ENCODE measurements around the gene FAM53B.

Gene FAM53B

GRCh38 chr10:124694481-124695220 is 49.5 kb downstream of the FAM53B start:
- DNase-seq, result no peak

- no peak for DNase-seq
These were observed 50.3 kb downstream of the FAM53B start for GRCh38 chr10:124693801-124694416.

DNA sequence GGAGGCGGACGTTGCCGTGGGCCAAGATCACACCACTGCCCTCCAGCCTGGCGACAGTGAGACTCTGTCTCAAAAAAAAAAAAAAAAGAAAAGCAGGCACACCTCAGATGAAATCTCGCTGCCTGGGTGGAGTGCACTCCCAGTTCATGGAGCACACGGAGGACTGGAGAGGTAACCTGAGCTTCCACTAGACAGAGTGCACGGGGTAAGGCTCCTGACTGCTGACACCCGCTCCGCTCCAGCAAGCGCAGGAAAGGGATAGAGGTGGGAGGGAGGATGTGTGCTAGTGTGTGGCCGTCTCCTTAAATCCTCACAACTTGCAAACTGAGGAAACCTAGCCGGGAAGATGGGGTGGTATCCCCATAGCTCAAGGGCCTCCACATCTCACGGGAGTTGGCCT is 50.8 kb downstream of the FAM53B start:
- no peak for DNase-seq

- DNase-seq, result no peak
These were observed 52.1 kb downstream of the FAM53B start for GRCh38 chr10:124692100-124692446.

GRCh38 chr10:124691421-124692099 is 52.6 kb downstream of the FAM53B start:
- no peak for DNase-seq

GRCh38 chr10:124691002-124691401 is 53.2 kb downstream of the FAM53B start:
- no peak for DNase-seq

- no peak for DNase-seq
These were observed 54.2 kb downstream of the FAM53B start for GRCh38 chr10:124689911-124690498.

- no peak for DNase-seq
These were observed 55.1 kb downstream of the FAM53B start for GRCh38 chr10:124688889-124689670.

DNA sequence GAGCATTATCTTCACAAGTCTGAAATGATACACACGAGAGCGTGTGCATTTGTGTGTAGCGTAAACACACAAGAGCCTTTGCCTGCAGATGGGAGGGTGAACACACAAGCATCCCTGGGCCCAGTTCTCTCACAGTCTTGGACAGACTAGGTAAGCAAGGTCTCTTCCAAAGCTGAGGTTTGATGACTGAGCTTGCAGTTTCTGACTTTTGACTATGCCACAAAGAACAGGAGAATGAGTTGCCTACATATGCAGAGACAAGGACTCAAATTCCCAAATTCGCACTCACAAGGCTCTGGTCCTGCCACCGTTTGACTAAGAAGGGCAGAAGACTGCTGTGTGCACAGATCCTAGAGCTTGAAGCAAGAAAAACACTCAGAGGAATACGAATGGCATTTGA is 55.8 kb downstream of the FAM53B start:
- no peak for DNase-seq

DNA sequence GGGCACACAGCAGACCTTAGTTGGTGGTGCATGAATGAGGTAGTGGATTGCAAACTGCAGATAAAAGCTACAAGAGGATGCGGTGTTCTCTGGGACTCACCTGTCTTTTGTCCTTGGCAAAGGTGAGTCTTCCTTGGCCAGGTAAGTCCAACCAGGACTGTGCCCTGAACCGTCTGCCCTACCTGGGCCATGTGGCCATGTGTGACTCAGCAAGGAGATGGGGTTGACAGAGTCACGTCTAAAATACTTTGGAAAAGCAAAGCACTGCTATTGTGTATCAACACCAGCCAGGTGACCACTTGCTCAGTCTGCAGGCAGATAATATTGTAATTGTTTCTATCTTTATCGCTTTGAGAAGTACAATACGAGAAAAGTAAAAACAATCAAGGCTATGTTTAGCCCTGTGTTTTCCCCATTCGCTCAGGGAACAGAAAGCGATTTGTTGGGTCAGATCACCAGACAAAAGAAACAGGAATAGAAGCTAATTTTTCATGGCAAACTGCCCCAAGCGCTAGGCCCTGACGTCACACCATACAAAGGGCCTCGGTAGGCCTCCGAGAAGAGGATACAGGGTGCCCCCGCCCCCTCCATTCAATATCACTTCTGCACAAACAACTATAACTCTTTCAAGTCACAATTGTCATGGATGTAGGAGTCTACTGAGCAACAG is 57.3 kb downstream of the FAM53B start:
- DNase-seq, result no peak

GRCh38 chr10:124685261-124685660 is 58.9 kb downstream of the FAM53B start:
- no peak for DNase-seq

DNA sequence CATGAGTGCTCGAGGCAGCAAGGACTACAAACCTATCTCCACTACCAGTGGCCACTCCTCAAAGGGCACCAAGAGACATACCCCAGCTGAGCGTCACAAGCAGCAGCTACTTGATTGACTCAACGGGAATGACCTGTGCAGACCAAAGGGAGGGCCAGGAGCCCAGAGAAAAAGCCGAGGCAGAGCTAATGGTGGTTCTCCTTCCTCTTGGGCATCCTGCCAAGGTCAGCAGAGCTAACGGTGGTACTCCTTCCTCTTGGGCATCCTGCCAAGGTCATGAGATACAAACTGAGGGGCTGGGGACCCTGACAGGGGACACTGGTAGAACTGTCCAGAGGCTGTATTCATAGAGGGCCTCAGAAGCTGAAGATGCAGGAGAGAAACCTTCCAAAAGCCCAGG is 60.4 kb downstream of the FAM53B start:
- DNase-seq, result no peak

- no peak for DNase-seq
These were observed 62.3 kb downstream of the FAM53B start for GRCh38 chr10:124681626-124682552.

DNA sequence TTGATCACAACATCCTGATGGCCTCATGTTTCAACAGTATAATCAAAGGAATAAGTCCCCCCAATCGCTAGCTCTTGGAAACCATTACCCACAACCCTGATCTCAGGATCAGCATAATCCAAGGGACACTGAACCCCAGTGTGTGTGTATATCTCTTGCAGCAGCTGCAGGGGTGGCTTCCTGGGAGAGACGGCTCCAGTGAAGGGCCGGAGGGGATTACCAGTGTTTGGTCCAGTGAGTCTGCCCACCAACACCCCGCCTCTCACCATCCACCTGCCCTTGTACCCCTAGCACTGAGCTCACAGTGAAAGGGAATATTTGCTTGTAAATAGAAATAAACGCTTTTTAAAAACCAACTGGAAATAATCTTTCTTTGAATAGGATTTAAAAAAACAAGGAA is 63.1 kb downstream of the FAM53B start:
- DNase-seq, result no peak

- DNase-seq, result no peak
These were observed 63.5 kb downstream of the FAM53B start for GRCh38 chr10:124680675-124681074.

DNA sequence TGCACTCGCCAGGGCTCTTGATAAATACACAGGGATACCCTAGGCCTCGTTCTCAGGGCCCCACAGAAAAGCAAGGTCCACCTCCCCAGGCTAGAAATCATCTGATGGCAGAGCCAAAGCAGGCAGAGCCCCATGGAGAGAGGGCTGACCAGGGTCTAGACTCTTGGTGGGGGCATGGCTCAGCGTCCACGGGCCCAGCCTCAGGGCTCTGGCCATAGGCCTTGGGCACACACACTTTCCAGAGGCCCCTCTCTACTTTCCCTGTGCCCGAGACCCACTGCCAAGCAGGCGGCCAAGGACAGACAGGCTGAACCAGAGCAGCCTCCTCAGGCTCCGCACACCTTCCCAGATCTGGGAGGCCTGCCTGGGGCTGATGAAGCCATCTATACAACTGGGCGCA is 64.8 kb downstream of the FAM53B start:
- DNase-seq, result no peak

DNA sequence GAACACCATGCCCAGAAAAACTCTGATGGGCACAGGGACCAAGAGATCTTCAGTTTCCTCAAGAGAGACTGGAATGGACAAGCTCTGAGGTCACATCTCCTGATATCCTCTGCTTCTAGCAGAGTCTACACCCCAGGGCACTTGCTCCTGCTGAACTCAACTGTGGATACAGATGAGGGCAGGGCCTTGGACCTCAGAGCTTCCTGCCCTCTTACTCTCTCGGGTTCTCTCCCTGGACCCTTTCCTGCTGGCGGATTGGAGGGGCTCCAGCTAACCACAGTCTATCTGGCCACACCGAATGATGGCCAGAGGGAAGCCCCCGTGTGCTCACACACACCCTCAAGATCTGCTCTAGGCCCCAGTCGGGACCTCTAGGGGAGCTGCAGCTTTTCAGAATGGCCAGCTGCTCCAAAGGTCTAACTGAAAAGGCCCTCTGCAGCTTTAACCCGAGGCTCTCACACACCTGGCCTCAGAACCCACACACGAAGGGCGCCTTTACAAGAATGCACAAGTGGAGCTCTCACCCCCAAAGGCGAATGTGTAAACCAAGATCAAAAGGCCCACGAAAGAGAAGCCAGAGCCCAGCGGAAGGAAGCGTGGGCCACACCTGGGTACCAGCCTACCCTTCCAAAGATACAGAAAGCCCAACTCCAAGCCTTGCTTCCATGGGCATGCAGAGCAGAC is 65.5 kb downstream of the FAM53B start:
- no peak for DNase-seq

GRCh38 chr10:124677749-124678556 is 66.2 kb downstream of the FAM53B start:
- peak; percentile 18 for DNase-seq

DNA sequence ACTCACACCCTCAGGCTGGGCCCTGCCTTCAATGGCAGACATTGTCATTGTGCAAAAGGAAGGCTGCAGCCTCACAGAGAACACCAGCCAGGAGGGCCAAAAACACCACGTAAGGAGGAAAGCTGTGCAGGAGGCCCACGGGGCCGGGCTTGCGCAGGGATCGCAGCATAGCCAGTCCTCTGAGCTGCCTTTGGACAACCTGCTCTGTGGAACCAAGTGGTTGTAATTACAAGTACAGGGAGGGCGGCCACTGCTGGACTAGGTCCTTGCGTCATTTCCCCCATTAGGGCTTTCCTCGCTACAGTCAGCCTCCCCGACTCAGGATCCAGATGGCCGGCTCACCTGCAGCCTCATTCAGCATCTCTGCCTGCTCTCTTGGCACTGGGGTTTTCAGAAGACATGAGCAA is 66.9 kb downstream of the FAM53B start:
- no peak for DNase-seq

All from fibroblast of skin of abdomen (primary cell).